Omental fat pad (tissue), 4 donors: Measurements from ENCODE around the gene SPRYD3. TPM values are rescaled to one million over a fixed set of nuclear protein-coding genes. Genes with fewer than 3 reads are reported as not detected.

Experiments
- ATAC-seq: fragments of 150-250 bp; one replicate; pipeline ENCODE4 v1.9.1; 2016; ENCODE audit warnings: mild to moderate bottlenecking, moderate library complexity; ENCODE audit not compliant: low FRiP score
- DNase-seq: peaks from one replicate; pipeline ENCODE4 v3.0.0-alpha.2; 2019; ENCODE audit warnings: low spot score
- total RNA-seq, 4 donors: library from RNA; depleted of rRNA; stranded (reverse); fragments of >200 nt; gene quantifications; one replicate each; pipeline ENCODE4 v1.1.0, GENCODE V29; 2016
- TF ChIP-seq, protein P1 (sequence below), 3 donors: fragments of 450-650 bp; IDR thresholded peaks; one replicate each; pipeline ENCODE4 v1.5.1; 2016 to 2017; ENCODE audit warnings: antibody characterized with exemption in 3 of 3, mild to moderate bottlenecking in 3 of 3, moderate library complexity in 2 of 3

SPRYD3 gene
- total RNA-seq, 4 donors from 2014 or later, result 31.5 to 42.3 (median 36.3) TPM

DNA sequence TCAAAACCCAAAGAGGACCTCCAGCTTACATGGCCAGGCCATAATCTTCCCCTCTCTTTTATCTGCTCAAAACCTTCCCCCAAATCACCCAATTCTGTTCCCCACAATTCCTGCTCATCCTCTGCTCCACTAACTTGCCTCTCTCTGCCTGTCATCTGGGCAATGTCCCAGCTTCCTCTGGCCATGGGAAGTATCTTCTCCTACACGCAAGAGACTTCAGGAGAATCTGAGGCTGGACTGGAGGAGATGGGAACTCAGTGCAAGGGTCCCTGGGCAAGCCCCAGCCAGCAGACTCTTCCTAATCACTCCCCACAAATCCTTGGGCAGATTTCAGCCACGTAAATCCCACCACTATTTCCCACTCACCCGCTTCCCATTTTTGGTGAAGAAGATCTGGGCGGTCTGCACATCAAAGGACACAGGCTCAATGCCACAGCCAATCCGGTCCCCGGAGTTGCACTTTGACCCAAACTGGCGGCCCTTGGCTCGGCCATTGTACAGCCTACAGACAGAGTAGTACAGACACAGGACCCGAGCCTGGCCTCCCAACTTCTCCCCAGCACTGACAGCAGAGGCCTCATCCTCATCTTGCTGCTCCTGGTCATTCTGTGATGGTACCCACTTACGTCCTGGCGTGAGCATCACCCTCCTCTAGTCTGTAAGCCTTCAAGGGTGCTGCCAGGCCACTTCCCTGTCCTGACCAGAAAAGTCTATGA lies 4.7 kb downstream of the SPRYD3 start:
- DNase-seq (no peak), ATAC-seq (no peak)
- TF ChIP-seq, protein P1, sequence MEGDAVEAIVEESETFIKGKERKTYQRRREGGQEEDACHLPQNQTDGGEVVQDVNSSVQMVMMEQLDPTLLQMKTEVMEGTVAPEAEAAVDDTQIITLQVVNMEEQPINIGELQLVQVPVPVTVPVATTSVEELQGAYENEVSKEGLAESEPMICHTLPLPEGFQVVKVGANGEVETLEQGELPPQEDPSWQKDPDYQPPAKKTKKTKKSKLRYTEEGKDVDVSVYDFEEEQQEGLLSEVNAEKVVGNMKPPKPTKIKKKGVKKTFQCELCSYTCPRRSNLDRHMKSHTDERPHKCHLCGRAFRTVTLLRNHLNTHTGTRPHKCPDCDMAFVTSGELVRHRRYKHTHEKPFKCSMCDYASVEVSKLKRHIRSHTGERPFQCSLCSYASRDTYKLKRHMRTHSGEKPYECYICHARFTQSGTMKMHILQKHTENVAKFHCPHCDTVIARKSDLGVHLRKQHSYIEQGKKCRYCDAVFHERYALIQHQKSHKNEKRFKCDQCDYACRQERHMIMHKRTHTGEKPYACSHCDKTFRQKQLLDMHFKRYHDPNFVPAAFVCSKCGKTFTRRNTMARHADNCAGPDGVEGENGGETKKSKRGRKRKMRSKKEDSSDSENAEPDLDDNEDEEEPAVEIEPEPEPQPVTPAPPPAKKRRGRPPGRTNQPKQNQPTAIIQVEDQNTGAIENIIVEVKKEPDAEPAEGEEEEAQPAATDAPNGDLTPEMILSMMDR (IDR thresholded peaks at IDR 0.05), result no peak

DNA sequence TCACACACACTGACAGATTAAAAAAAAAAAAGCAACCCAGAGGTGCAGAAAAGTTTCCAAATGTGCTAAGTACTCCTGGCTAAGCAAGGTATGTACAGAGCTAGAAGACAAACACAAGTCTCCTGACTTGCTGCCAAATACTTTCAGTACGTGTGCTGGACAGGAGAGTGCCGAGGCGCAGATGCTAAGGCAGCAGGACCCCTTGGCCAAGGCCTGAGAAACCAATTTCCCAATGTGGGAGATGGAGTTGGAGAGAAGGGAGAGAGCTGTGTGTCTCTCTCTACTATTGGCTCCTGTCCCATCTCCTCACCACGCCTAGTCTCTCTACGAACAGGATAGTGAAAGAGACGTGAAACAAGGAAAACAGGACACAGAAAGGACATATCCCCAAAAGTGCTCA lies 5.3 kb downstream of the SPRYD3 start:
- TF ChIP-seq, protein P1 (IDR thresholded peaks at IDR 0.05), result no peak

DNA sequence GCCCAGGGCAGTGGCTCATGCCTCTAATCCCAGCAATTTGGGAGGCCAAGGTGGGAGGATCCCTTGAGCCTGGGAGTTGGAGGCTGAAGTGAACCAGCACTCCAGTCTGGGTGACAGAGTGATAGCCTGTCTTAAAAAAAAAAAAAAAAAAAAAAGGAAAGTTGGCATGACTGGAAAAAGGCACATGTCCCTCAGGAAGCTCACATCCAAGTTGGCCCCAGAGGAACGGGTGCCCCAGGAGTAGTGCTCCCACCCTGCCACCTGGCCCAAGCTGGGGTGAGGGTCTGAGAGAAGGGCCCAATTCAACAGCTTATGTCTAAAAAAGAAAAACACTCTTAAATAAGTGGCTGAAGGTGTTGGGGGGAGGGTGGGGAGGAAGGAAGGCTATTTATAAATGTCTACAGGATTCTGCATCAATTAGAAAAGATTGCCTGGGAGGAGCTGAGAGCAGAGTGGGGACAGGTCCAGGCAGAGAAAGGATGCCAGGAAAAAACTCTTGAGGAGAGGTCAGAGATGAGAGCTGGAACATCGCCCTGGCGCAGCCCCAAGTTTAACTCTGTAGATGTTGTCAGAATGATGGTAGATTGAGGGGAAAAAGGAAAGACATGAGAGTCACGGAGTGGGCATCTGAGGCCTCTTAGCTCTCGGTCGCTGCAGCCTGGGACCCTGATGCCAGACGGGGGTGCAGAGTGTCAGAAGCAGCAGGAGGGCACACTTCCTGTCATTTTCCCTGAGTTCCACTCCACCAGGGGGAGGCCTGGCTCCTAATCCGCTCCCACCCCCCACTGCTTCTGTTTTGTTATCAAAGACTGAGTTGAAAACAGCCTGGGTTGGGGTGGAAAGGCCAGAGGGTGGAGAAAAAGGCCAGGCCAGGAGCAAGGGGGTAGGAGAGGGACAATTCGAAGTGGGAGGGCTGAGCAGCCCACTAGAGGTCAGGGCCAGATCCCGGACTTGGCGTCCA lies 7.3 kb downstream of the SPRYD3 start:
- TF ChIP-seq, protein P1 (IDR thresholded peaks at IDR 0.05), result no peak
- DNase-seq (no peak), ATAC-seq (peak; percentile 39)

More for the DNA sequence above, 5.3 kb downstream of the SPRYD3 start:
- peak; percentile 5 for ATAC-seq
- no peak for DNase-seq

DNA sequence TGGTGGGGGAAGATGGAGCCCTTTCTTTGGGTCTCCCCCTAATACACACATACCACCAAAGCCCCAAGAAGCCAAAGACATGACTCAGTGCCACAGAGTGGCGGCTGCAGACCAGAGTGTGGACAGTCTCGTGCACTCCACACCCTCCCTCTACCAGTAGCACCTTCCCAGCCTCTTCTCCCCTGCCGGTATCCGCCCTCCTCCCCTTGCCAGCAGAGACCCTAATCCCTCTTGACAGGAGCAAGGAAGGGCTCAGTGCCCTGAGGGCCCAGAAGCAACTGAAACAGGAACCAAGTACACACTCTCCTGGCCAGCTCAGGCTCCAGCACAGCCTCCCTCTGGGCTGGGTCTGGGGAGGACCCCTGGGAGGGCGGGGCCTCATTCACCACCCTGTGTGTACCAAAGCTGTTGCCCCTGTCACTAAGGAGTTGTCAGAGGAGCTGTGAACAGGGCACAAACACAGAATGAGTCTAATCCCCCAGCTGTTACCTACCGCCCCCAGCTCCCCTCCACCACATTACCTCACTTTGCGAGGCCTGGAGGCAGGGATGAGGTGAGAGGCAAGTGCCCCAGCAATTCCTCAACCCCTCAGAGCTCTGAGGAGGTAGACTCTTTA lies 8.2 kb downstream of the SPRYD3 start:
- DNase-seq (no peak), ATAC-seq (no peak)
- TF ChIP-seq, protein P1 (IDR thresholded peaks at IDR 0.05), result no peak

DNA sequence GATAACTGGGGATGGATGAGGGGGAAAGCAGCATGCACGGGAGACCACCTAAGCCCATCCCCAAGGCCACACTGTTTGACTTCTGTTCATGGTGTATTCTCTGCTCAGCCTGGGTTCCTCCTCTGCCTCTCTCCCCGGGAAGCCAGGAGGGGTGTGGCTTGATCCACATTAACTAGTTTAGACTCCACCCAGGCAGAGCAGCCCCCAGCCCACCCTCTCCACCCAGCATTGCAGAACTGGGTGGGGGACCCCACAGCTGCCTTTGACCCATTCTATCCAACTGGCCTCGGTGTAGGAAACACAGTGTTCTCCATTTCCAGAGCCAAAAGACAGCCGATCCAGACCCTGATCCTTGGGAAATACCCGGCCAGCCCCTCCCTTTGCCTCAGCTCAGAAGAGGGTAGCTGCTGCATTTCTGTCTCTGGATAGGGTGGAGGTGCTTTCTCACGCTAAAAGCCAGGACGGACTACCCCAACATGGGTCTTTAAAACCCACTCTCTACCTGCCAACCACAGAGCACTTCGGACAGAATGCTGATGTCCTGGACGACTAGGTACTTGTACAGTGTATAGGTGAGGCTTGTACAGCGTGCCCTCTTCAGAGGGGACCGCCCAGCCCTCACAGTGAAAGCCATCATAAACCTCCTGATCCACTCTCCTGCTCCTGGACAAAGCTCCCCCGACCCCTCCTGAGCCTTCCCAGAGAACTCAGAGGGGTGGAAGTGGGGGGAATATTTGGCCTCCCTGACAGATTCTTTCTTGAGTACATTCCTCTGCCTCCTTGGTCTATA lies 9.4 kb downstream of the SPRYD3 start:
- no peak for DNase-seq
- TF ChIP-seq, protein P1 (IDR thresholded peaks at IDR 0.05), result no peak
- peak; percentile 18 for ATAC-seq

DNA sequence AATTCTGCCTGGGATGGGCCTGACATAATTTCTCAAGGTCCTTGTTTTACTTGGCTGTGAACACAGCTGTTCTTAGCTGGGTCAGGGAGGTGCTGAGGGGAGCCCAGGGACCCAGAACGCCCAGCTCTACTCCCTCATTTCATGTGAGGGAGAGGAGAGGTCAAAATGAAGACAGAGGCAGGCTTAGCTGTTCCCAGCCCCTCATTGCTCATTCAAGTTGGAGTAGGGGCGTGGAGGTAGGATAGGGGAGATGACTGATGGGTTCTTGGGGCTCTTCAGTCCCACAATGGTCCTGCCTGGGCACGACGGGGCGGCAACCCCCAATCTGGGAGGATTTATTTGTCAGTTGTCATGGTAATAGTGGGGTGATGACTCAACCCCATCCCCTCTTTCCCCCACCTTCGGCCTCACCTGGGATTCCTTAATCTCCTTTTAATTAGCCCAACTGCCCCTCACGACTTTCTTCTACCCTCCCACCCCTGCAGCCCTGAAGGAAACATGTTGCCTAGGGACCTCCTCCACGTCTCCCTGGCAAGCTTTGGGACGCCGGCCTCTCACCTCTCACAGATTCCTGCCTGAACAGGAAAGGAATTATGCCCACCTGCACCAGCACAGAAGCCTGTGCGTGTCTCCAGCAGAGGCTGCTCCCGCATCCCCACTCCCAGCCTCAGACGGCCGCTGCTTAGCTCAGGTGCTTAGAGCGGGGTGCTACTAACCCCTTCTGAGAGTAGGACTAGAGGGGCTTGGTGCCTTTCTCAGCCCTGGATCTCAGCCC lies 10.2 kb downstream of the SPRYD3 start:
- TF ChIP-seq, protein P1 (IDR thresholded peaks at IDR 0.05), result no peak
- ATAC-seq (peak; percentile 13), DNase-seq (no peak)
